HT1080 (cell line): ENCODE measurements around the gene BMP3. TPM values are rescaled to one million over a fixed set of nuclear protein-coding genes. Genes with fewer than 3 reads are reported as not detected.

Source experiments
- DNase-seq: peaks from one replicate; pipeline ENCODE4 v3.0.0-alpha.2; 2015; ENCODE audit warnings: low read depth
- total RNA-seq: library from RNA; depleted of rRNA; stranded (reverse); fragments of >200 nt; shearing (Covaris generic); gene quantifications from 2 replicates; pipeline ENCODE4 v1.2.3, GENCODE V29; 2014; rRNA removed

The BMP3 gene
- total RNA-seq, 1 experiment from 2014 or later: 0.02 TPM

- DNase-seq: no peak
Measured at GRCh38 chr4:81102107-81102506, 71.6 kb downstream of the BMP3 start.

- peak; percentile 6 for DNase-seq
Measured at GRCh38 chr4:81106150-81106549, 75.6 kb downstream of the BMP3 start.

Other genes starting within 250 kb of the BMP3 start
- gene PRKG2, start 184.5 kb downstream of the BMP3 start, total RNA-seq: 0.05 TPM in 1 of 2 replicates, not detected in the other